Esophagus squamous epithelium (tissue), 5 donors: Measurements from ENCODE around the gene HCRT. TPM values are rescaled to one million over a fixed set of nuclear protein-coding genes. Genes with fewer than 3 reads are reported as not detected.

Source experiments
- DNase-seq: peaks from one replicate; lab custom pipeline; 2025; lab: John Stamatoyannopoulos, UW
- H3K27ac ChIP-seq, 4 donors: fragments of 200-600 bp; sonication (generic); one replicate each; pipeline ENCODE4 v1.5.1; 2016 to 2019; ENCODE audit warnings: mild to moderate bottlenecking in 1 of 4
- H3K27me3 ChIP-seq, 4 donors: fragments of 200-600 bp; sonication (generic); 1 replicate in 3 of 4; 2 replicates in 1 of 4; pipeline versions ENCODE4 v1.5.1 to v1.6.0; 2017 to 2021; ENCODE audit warnings: antibody characterized with exemption in 1 of 4
- H3K36me3 ChIP-seq, 3 donors: fragments of 200-600 bp; sonication (generic); one replicate each; pipeline ENCODE4 v1.5.1; 2016 to 2019
- H3K4me1 ChIP-seq, 3 donors: fragments of 200-600 bp; sonication (generic); one replicate each; pipeline ENCODE4 v1.5.1; 2017 to 2019
- H3K4me3 ChIP-seq, 4 donors: fragments of 200-600 bp; sonication (generic); 1 replicate in 3 of 4; 2 replicates in 1 of 4; pipeline ENCODE4 v1.5.1; 2016 to 2019; ENCODE audit warnings: mild to moderate bottlenecking in 2 of 4, moderate library complexity in 1 of 4
- H3K9me3 ChIP-seq, 3 donors: fragments of 200-600 bp; sonication (generic); one replicate each; pipeline ENCODE4 v1.5.1; 2016 to 2019
- POLR2A ChIP-seq, 4 donors: fragments of 450-650 bp; IDR thresholded peaks; one replicate each; pipeline ENCODE4 v1.6.1; 2017; ENCODE audit warnings: antibody characterized with exemption in 4 of 4, mild to moderate bottlenecking in 4 of 4, moderate library complexity in 3 of 4
- WGBS, 2 donors: methylation state at CpG; one replicate each; pipeline ENCODE4 v1.1.5; 2018; 5-methylcytosine and 5-hydroxymethylcytosine counted together
- intact Hi-C: fragments of 100-400 bp; cut with DNase I; formaldehyde crosslinking; loops from one replicate; pipeline ENCODE4 v1.15.0; 2022
- total RNA-seq, 4 donors: library from RNA; depleted of rRNA; stranded (reverse); fragments of >200 nt; gene quantifications; one replicate each; pipeline ENCODE4 v1.1.0, GENCODE V29; 2016
- TF ChIP-seq, protein P1 (sequence below), 6 experiments: fragments of 450-650 bp in 4 of 6; fragments of 200-600 bp in 2 of 6; sonication (generic) in 2 of 6; IDR thresholded peaks; one replicate each; pipeline ENCODE4 v1.5.1; 2016 to 2019; ENCODE audit warnings: antibody characterized with exemption in 6 of 6, mild to moderate bottlenecking in 4 of 6, moderate library complexity in 4 of 6
- donor health status: DM: yes; HTN: yes; CAD: no.

HCRT gene
- total RNA-seq, 4 donors from 2014 or later, result not detected

- Histone ChIP-seq H3K36me3 (no peaks in the 10 kb centered on the region), H3K4me1 (peaks cover 12 to 27% (median 14%) of the 10 kb centered on the region in 3 donors), H3K9me3 (no peaks in the 10 kb centered on the region), H3K27me3 (no peaks in the 10 kb centered on the region), H3K4me3 (peak overlapping the region in 1 of 4 donors; percentile 87), H3K27ac (no peak overlapping the region)
- intact Hi-C loops, result no loop called here
- DNase-seq, result no peak
- TF ChIP-seq, protein P1, sequence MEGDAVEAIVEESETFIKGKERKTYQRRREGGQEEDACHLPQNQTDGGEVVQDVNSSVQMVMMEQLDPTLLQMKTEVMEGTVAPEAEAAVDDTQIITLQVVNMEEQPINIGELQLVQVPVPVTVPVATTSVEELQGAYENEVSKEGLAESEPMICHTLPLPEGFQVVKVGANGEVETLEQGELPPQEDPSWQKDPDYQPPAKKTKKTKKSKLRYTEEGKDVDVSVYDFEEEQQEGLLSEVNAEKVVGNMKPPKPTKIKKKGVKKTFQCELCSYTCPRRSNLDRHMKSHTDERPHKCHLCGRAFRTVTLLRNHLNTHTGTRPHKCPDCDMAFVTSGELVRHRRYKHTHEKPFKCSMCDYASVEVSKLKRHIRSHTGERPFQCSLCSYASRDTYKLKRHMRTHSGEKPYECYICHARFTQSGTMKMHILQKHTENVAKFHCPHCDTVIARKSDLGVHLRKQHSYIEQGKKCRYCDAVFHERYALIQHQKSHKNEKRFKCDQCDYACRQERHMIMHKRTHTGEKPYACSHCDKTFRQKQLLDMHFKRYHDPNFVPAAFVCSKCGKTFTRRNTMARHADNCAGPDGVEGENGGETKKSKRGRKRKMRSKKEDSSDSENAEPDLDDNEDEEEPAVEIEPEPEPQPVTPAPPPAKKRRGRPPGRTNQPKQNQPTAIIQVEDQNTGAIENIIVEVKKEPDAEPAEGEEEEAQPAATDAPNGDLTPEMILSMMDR (IDR thresholded peaks at IDR 0.05), result no peak
- no peak for TF ChIP-seq POLR2A (IDR thresholded peaks at IDR 0.05)
- 84% methylated on average over 10 of the region's 23 CpGs; no CpG with 5 or more reads in 1 of the 2 donors for WGBS, 2 donors
Measured at GRCh38 chr17:42192189-42193126, 7.2 kb upstream of the HCRT start.

- WGBS, 2 donors, result 93 to 96% methylated on average over 5 of the region's 5 CpGs
- TF ChIP-seq, protein P1 (IDR thresholded peaks at IDR 0.05), result no peak
- TF ChIP-seq POLR2A (IDR thresholded peaks at IDR 0.05), result no peak
- Histone ChIP-seq H3K9me3 (no peaks in the 10 kb centered on the region), H3K27ac (no peak overlapping the region), H3K27me3 (no peaks in the 10 kb centered on the region), H3K4me3 (no peak overlapping the region), H3K36me3 (no peaks in the 10 kb centered on the region), H3K4me1 (peaks cover 12 to 27% (median 14%) of the 10 kb centered on the region in 3 donors)
- no peak for DNase-seq
- intact Hi-C loops, result no loop called here
Measured at GRCh38 chr17:42191275-42191608, 6.0 kb upstream of the HCRT start.

- 89 to 100% methylated on average over 4 to 9 of the region's 17 CpGs for WGBS, 2 donors
- Histone ChIP-seq H3K36me3 (no peaks in the 10 kb centered on the region), H3K27ac (no peak overlapping the region), H3K4me1 (peaks cover 12 to 27% (median 14%) of the 10 kb centered on the region in 3 donors), H3K4me3 (no peak overlapping the region), H3K27me3 (peaks cover 0 to 4% (median 0%) of the 10 kb centered on the region in 4 donors), H3K9me3 (no peaks in the 10 kb centered on the region)
- intact Hi-C loops, result no loop called here
- no peak for DNase-seq
- TF ChIP-seq, protein P1 (IDR thresholded peaks at IDR 0.05), result no peak
- no peak for TF ChIP-seq POLR2A (IDR thresholded peaks at IDR 0.05)
Measured at GRCh38 chr17:42190491-42191274, 5.4 kb upstream of the HCRT start.

GRCh38 chr17:42189651-42189965 is 4.4 kb upstream of the HCRT start:
- Histone ChIP-seq H3K4me3 (no peak overlapping the region), H3K27ac (no peak overlapping the region), H3K4me1 (peaks cover 13 to 29% (median 13%) of the 10 kb centered on the region in 3 donors), H3K27me3 (peaks cover 0 to 11% (median 0%) of the 10 kb centered on the region in 4 donors), H3K36me3 (no peaks in the 10 kb centered on the region), H3K9me3 (no peaks in the 10 kb centered on the region)
- 67 to 71% methylated on average over 2 to 9 of the region's 11 CpGs for WGBS, 2 donors
- DNase-seq, result no peak
- intact Hi-C loops, result no loop called here
- TF ChIP-seq, protein P1 (IDR thresholded peaks at IDR 0.05), result no peak
- TF ChIP-seq POLR2A (IDR thresholded peaks at IDR 0.05), result no peak
